HEK293T (cell line): ENCODE results near the gene SNX32.

Experiments
- CTCF ChIA-PET: fragments of 350-600 bp; formaldehyde crosslinking; extraction: SDS; loops from one replicate; lab custom pipeline; 2021; ENCODE audit warnings: antibody characterized with exemption, inconsistent platforms; lab: Yijun Ruan, JAX
- POLR2A ChIA-PET: fragments of 350-600 bp; formaldehyde crosslinking; extraction: SDS; loops from one replicate; lab custom pipeline; 2020; ENCODE audit warnings: antibody characterized with exemption, inconsistent platforms; lab: Yijun Ruan, JAX
- DNase-seq: peaks from one replicate; pipeline ENCODE4 v3.0.0; 2012; ENCODE audit warnings: mixed read lengths; ENCODE audit errors: extremely low spot score
- ARNT ChIP-seq: fragments of 450-650 bp; IDR thresholded peaks from 2 replicates; pipeline ENCODE4 v1.6.1; 2017; ENCODE audit warnings: mild to moderate bottlenecking
- BHLHE40 ChIP-seq: fragments of 450-650 bp; IDR thresholded peaks from 2 replicates; pipeline ENCODE4 v1.6.1; 2016; ENCODE audit warnings: mild to moderate bottlenecking, moderate library complexity, borderline replicate concordance
- CTBP1 ChIP-seq: fragments of 450-650 bp; IDR thresholded peaks from 2 replicates; pipeline ENCODE4 v1.6.1; 2016; ENCODE audit warnings: borderline replicate concordance
- ELF4 ChIP-seq: fragments of 450-650 bp; IDR thresholded peaks from 2 replicates; pipeline ENCODE4 v1.6.1; 2017; ENCODE audit warnings: antibody characterized with exemption
- FOXA1 ChIP-seq: fragments of 450-650 bp; IDR thresholded peaks from 2 replicates; pipeline ENCODE4 v1.6.1; 2016; ENCODE audit warnings: mild to moderate bottlenecking
- FOXK2 ChIP-seq: fragments of 450-650 bp; IDR thresholded peaks from 2 replicates; pipeline ENCODE4 v1.6.1; 2016; ENCODE audit warnings: mild to moderate bottlenecking
- FOXM1 ChIP-seq: fragments of 450-650 bp; IDR thresholded peaks from 2 replicates; pipeline ENCODE4 v1.6.1; 2017; ENCODE audit warnings: mild to moderate bottlenecking, borderline replicate concordance
- HDGF ChIP-seq: fragments of 450-650 bp; IDR thresholded peaks from 2 replicates; pipeline ENCODE4 v1.6.1; 2017; ENCODE audit warnings: antibody characterized with exemption, borderline replicate concordance
- L3MBTL2 ChIP-seq: fragments of 450-650 bp; conservative IDR thresholded peaks from 2 replicates; pipeline ENCODE4 v1.6.1; 2016; ENCODE audit warnings: mild to moderate bottlenecking
- LEF1 ChIP-seq: fragments of 450-650 bp; IDR thresholded peaks from 2 replicates; pipeline ENCODE4 v1.6.1; 2017; ENCODE audit warnings: mild to moderate bottlenecking, borderline replicate concordance
- NFRKB ChIP-seq: fragments of 450-650 bp; IDR thresholded peaks from 2 replicates; pipeline ENCODE4 v1.6.1; 2016; ENCODE audit warnings: mild to moderate bottlenecking, moderate library complexity
- PKNOX1 ChIP-seq: fragments of 450-650 bp; IDR thresholded peaks from 2 replicates; pipeline ENCODE4 v1.6.1; 2016
- SP1 ChIP-seq: fragments of 450-650 bp; IDR thresholded peaks from 2 replicates; pipeline ENCODE4 v1.6.1; 2017
- SUZ12 ChIP-seq: fragments of 450-650 bp; IDR thresholded peaks from 2 replicates; pipeline ENCODE4 v1.6.1; 2016; ENCODE audit warnings: mild to moderate bottlenecking
- TARDBP ChIP-seq: fragments of 450-650 bp; IDR thresholded peaks from 2 replicates; pipeline ENCODE4 v1.6.1; 2016
- ZNF384 ChIP-seq: fragments of 450-650 bp; IDR thresholded peaks from 2 replicates; pipeline ENCODE4 v1.6.1; 2016

The SNX32 gene

GRCh38 chr11:65896034-65896999 lies 62.6 kb downstream of the SNX32 start:
- TF ChIP-seq SUZ12: no peak
- no peak for TF ChIP-seq FOXK2
- TF ChIP-seq ELF4: no peak
- no peak for TF ChIP-seq FOXA1
- TF ChIP-seq TARDBP: no peak
- TF ChIP-seq ARNT: no peak
- TF ChIP-seq CTBP1: no peak
- no peak for TF ChIP-seq ZNF384
- no peak for TF ChIP-seq LEF1
- no peak for TF ChIP-seq PKNOX1
- no peak for TF ChIP-seq HDGF
- no peak for DNase-seq
- ChIA-PET POLR2A (interaction anchor here (1.2 to 2.0 kb wide), 2 partner anchors 37 to 176 kb away, joined by 3 to 6 read pairs; partner anchors contain the start of gene RNASEH2C), CTCF (interaction anchor here (0.6 to 1.4 kb wide), 3 partner anchors 8 to 185 kb away, joined by 3 read pairs; partner anchors contain the start of gene FIBP)

DNA sequence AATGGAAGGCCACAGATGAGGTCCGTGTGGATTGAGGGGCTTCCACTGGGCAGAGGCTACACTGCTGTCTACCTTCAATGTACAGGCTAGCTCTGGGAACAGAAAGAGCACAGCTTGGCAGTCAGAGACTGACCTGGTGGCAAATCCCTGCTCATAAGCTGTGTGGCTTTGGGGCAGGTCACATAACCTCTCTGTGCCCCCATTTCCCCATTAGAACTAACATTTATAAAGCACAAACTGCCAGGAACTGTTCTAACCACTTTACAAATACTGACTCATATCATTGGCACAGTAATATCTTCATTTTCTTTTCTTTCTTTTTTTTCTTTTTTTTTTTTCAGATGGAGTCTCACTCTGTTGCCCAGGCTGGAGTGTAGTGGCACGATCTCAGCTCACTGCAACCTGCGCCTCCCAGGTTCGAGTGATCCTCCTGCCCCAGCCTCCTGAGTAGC lies 63.3 kb downstream of the SNX32 start:
- TF ChIP-seq BHLHE40: no peak
- no peak for TF ChIP-seq ARNT
- TF ChIP-seq FOXK2: no peak
- no peak for TF ChIP-seq SP1
- no peak for TF ChIP-seq L3MBTL2
- TF ChIP-seq HDGF: no peak
- TF ChIP-seq SUZ12: no peak
- no peak for TF ChIP-seq LEF1
- TF ChIP-seq ZNF384: no peak
- no peak for TF ChIP-seq FOXA1
- no peak for TF ChIP-seq CTBP1
- TF ChIP-seq FOXM1: no peak
- ChIA-PET CTCF (interaction anchor here (6.6 kb wide), 1 partner anchor 7 kb away, joined by 36 read pairs; the partner anchor contains the start of genes CCDC85B and FIBP), POLR2A (interaction anchor here (1.3 to 2.0 kb wide), 2 partner anchors 9 to 38 kb away, joined by 3 to 6 read pairs; no protein-coding TSS in a partner anchor)
- DNase-seq: no peak

GRCh38 chr11:65898656-65899355 lies 65.0 kb downstream of the SNX32 start:
- TF ChIP-seq L3MBTL2: no peak
- no peak for TF ChIP-seq ZNF384
- TF ChIP-seq TARDBP: no peak
- no peak for TF ChIP-seq ELF4
- no peak for TF ChIP-seq FOXM1
- no peak for TF ChIP-seq SP1
- ChIA-PET CTCF (interaction anchor here (6.6 kb wide), 1 partner anchor 9 kb away, joined by 36 read pairs; the partner anchor contains the start of genes CCDC85B and FIBP), POLR2A (interaction anchor here (0.8 to 5.8 kb wide), 3 partner anchors 8 to 13 kb away, joined by 3 to 72 read pairs (median 4); partner anchors contain the start of genes CCDC85B and FIBP)
- DNase-seq: no peak

DNA sequence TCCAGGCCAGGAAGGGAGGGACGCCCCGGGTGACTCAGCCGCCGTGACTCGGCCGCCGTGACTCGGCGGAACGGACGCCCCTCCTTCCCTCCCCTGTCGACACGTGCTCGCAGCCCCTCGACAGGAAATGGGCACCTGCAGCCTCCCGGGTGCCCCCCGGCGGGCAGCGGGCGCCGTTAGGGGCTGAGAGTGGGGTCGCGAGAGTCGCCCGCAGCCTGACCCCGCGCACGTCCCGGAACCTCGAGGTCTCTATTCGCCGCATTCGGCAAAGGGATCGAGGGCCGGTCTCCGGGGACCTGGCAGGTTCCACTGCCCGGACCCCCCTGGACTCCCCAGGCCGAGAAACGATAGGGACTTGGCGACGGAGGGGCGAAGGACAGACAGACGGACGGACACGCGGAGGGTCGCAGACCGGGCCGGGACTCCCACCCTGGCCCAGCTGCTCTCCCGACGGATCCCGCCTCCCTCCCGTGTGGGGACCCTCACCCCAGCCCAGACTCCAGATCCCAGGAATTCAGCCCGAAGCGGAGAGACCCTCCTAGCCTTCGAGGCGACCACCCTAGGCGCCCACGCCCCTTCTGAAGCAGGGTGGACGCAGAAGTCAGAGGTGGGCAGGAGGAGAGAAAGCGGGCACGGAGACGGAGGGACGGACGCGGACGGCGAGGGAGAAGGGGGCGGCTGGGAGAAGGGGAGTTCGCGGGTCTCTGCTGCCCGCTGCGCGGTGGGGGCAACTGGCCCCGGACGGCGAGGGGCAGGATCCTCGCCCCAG lies 65.8 kb downstream of the SNX32 start:
- ChIA-PET POLR2A (interaction anchor here (1.3 to 5.8 kb wide), 2 partner anchors 9 to 12 kb away, joined by 3 to 72 read pairs; partner anchors contain the start of genes CCDC85B and FIBP), CTCF (interaction anchor here (6.6 kb wide), 1 partner anchor 10 kb away, joined by 36 read pairs; the partner anchor contains the start of genes CCDC85B and FIBP)
- TF ChIP-seq ZNF384: no peak
- TF ChIP-seq CTBP1: no peak
- no peak for TF ChIP-seq FOXM1
- peak; percentile 62 for TF ChIP-seq L3MBTL2
- no peak for DNase-seq

DNA sequence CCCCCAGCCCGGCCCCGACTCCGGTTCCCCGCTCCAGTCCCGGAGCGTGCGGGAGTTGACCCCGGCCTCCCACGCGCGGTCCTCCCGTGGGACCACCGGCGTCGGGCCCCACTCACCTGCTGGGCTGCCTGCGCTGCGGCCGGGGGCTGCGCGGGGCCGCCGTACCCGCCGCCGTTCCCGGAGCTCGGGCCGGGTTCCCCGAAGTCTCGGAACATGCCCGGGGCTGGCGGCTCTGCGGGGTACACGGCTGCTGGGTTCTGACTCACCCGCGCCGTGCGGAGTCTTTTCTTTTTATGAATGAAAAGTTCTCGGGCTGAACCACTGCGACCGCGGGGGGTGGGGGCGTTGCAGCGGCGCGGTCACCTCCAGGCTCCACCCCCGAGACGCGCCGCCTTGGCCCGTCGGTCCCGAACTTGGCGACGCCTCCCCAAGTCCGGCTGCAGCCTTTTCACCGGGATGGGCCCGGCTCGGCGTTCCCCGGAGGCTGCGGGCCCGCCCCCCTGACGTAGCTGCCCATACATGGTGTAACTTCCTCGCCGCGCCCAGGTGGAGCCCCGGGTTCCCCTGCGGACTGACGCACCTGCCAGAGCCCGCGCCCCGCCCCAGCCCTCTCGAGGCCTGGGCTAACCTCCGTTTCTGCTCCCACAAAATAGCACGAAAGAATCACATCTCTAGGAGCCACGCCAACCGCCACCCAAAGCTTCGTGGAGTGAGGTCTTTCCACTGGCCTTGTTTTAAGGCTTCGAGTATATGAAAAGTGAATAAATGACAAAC lies 66.5 kb downstream of the SNX32 start, which contains the start of gene FOSL1:
FOSL1 (minus strand) TSS at position 264 of the 774 bp plus-strand sequence; CDS start at position 215, 49 bp downstream.
- CTCF ChIA-PET: interaction anchor here (0.6 to 6.6 kb wide), 2 partner anchors 10 to 32 kb away, joined by 3 to 36 read pairs; partner anchors contain the start of genes CCDC85B and FIBP
- DNase-seq: peak; percentile 72
- TF ChIP-seq SP1: no peak
- no peak for TF ChIP-seq LEF1
- TF ChIP-seq SUZ12: no peak
- no peak for TF ChIP-seq BHLHE40
- POLR2A ChIA-PET: interaction anchor here (1.0 to 5.8 kb wide), 2 partner anchors 10 to 42 kb away, joined by 3 to 72 read pairs; partner anchors contain the start of genes CCDC85B, CFL1 and FIBP

DNA sequence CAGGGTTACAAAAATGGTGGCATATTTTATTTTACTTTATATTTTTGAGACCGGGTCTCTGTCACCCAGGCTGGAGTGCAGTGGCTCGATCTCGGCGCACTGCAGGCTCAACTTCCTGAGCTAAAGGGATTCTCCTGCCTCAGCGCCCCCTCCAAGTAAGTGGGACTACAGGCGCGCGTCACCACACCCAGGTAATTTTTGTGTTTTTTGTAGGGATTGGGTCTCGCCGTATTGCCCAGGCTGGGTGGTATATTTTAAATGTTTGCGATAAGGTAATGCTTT lies 67.1 kb downstream of the SNX32 start:
- ChIA-PET CTCF (interaction anchor here (0.6 to 6.6 kb wide), 2 partner anchors 11 to 31 kb away, joined by 3 to 36 read pairs; partner anchors contain the start of genes CCDC85B and FIBP), POLR2A (interaction anchor here (1.0 to 5.8 kb wide), 3 partner anchors 10 to 43 kb away, joined by 3 to 72 read pairs (median 4); partner anchors contain the start of genes CCDC85B, CFL1 and FIBP)
- TF ChIP-seq FOXA1 (no peak), SP1 (no peak), LEF1 (no peak), ZNF384 (no peak), BHLHE40 (no peak), FOXM1 (no peak), NFRKB (no peak), PKNOX1 (no peak), ELF4 (no peak), CTBP1 (no peak), SUZ12 (no peak), HDGF (no peak), TARDBP (no peak), ARNT (no peak), FOXK2 (no peak), L3MBTL2 (no peak)
- DNase-seq: no peak
